Aorta (tissue), 5 donors: ENCODE results near the gene THEMIS. TPM values are rescaled to one million over a fixed set of nuclear protein-coding genes. Genes with fewer than 3 reads are reported as not detected.

Experiments used
- ATAC-seq: fragments of 200-7000 bp; cut with Tn5 transposase; one replicate; pipeline ENCODE4 v1.9.1; 2022; ENCODE audit warnings: moderate library complexity; ENCODE audit not compliant: low FRiP score
- DNase-seq, 2 donors: peaks; one replicate each; pipeline ENCODE4 v3.0.0-alpha.2; 2020
- H3K27ac ChIP-seq, 2 donors: one replicate each; pipeline ENCODE4 v1.5.1; 2013; ENCODE audit warnings: low read length in 2 of 2, mild to moderate bottlenecking in 2 of 2, moderate library complexity in 2 of 2, control low read depth in 1 of 2, inconsistent platforms in 1 of 2, low read depth in 1 of 2
- H3K27me3 ChIP-seq, 2 donors: one replicate each; pipeline ENCODE4 v1.6.1; 2013; ENCODE audit warnings: control low read depth in 1 of 2, low read length in 1 of 2, mild to moderate bottlenecking in 1 of 2, moderate library complexity in 1 of 2; ENCODE audit not compliant: insufficient read depth in 2 of 2, control insufficient read depth in 1 of 2
- H3K36me3 ChIP-seq, 2 donors: one replicate each; pipeline ENCODE4 v1.6.1; 2013; ENCODE audit warnings: control low read depth in 1 of 2, low read length in 1 of 2, mild to moderate bottlenecking in 1 of 2; ENCODE audit not compliant: insufficient read depth in 2 of 2, control insufficient read depth in 1 of 2
- H3K4me1 ChIP-seq, 2 donors: one replicate each; pipeline ENCODE4 v1.6.1; 2013; ENCODE audit warnings: low read length in 2 of 2, control low read depth in 1 of 2, mild to moderate bottlenecking in 1 of 2, moderate library complexity in 1 of 2; ENCODE audit not compliant: insufficient read depth in 2 of 2, control insufficient read depth in 1 of 2
- H3K4me3 ChIP-seq, 2 donors: one replicate each; pipeline ENCODE4 v1.5.1; 2013; ENCODE audit warnings: low read length in 2 of 2, control low read depth in 1 of 2, mild to moderate bottlenecking in 1 of 2
- H3K9me3 ChIP-seq: one replicate; pipeline ENCODE4 v1.6.1; 2013; ENCODE audit warnings: mild to moderate bottlenecking, low read length; ENCODE audit not compliant: control insufficient read depth
- WGBS, 2 donors: extraction: QIAGEN DNeasy Blood & Tissue Kit; methylation state at CpG; one replicate each; pipeline ENCODE4 v1.1.7; 2013; 5-methylcytosine and 5-hydroxymethylcytosine counted together
- intact Hi-C, 2 donors: fragments of 100-400 bp; cut with DNase I; formaldehyde crosslinking; loops; one replicate each; pipeline versions ENCODE4 v1.14.2 to v1.15.0; 2022
- polyA plus RNA-seq, 2 donors: library from polyadenylated mRNA; stranded (reverse); fragments of 200-250 nt; gene quantifications; one replicate each; pipeline ENCODE4 v1.2.3, GENCODE V29; 2013
- total RNA-seq, 2 donors: library from RNA; stranded (reverse); fragmentation: NEBNext Ultra II Directional; extraction: Animal tissue kit (Norgen Biotek cat#: 25700); gene quantifications; one replicate each; pipeline ENCODE4 v1.2.1, GENCODE V29; 2021
- donor health status: healthy with polysubstance abuse.
- donor health status: Bipolar disorder and iron deficiency.
- donor health status: DM: no; HTN: no; CAD: no.
- donor health status: DM: no; HTN: no; CAD: no.
- donor health status: DM: yes; HTN: yes; CAD: no.

Gene THEMIS
- total and polyA plus RNA-seq, 4 donors = 0.63 to 1.7 (median 0.68) TPM; not detected in 1

GRCh38 chr6:127765949-127766348 lies 134.9 kb downstream of the THEMIS start:
- no peaks in the 10 kb centered on the region for H3K36me3 ChIP-seq
- H3K4me1 ChIP-seq = no peaks in the 10 kb centered on the region
- no peaks in the 10 kb centered on the region for H3K27me3 ChIP-seq
- intact Hi-C loops = no loop called here
- no peak for DNase-seq
- ATAC-seq = no peak
- no peaks in the 10 kb centered on the region for H3K9me3 ChIP-seq
- no peak overlapping the region for H3K4me3 ChIP-seq
- H3K27ac ChIP-seq = no peak overlapping the region
- 62 to 72% methylated on average over 2 of the region's 2 CpGs for WGBS, 2 donors

- H3K27ac ChIP-seq = no peak overlapping the region
- no peak for DNase-seq
- no peak overlapping the region for H3K4me3 ChIP-seq
- 43 to 45% methylated on average over 1 of the region's 1 CpG for WGBS, 2 donors
- no peaks in the 10 kb centered on the region for H3K4me1 ChIP-seq
- no peaks in the 10 kb centered on the region for H3K36me3 ChIP-seq
- ATAC-seq = no peak
- H3K9me3 ChIP-seq = no peaks in the 10 kb centered on the region
- no peaks in the 10 kb centered on the region for H3K27me3 ChIP-seq
- intact Hi-C loops = no loop called here
Measured at GRCh38 chr6:127762284-127762683, 138.6 kb downstream of the THEMIS start.

GRCh38 chr6:127761084-127761483 lies 139.8 kb downstream of the THEMIS start:
- intact Hi-C loops = no loop called here
- H3K27me3 ChIP-seq = no peaks in the 10 kb centered on the region
- DNase-seq = no peak

GRCh38 chr6:127749095-127749494 lies 151.8 kb downstream of the THEMIS start:
- Histone ChIP-seq H3K36me3 (no peaks in the 10 kb centered on the region), H3K4me1 (no peaks in the 10 kb centered on the region), H3K27me3 (no peaks in the 10 kb centered on the region), H3K4me3 (no peak overlapping the region), H3K9me3 (no peaks in the 10 kb centered on the region), H3K27ac (no peak overlapping the region)
- intact Hi-C loops = no loop called here
- ATAC-seq (no peak), DNase-seq (no peak)
- WGBS, 2 donors = 35 to 57% methylated on average over 3 of the region's 3 CpGs

More at GRCh38 chr6:127761084-127761483, 139.8 kb downstream of the THEMIS start:
- no peak for ATAC-seq
- Histone ChIP-seq H3K4me3 (no peak overlapping the region), H3K9me3 (no peaks in the 10 kb centered on the region), H3K4me1 (no peaks in the 10 kb centered on the region), H3K27ac (no peak overlapping the region), H3K36me3 (no peaks in the 10 kb centered on the region)

- WGBS, 2 donors = 55 to 57% methylated on average over 2 of the region's 2 CpGs
- H3K36me3 ChIP-seq = no peaks in the 10 kb centered on the region
- intact Hi-C loops = no loop called here
- DNase-seq (no peak), ATAC-seq (no peak)
- no peak overlapping the region for H3K27ac ChIP-seq
- no peaks in the 10 kb centered on the region for H3K4me1 ChIP-seq
- H3K9me3 ChIP-seq = no peaks in the 10 kb centered on the region
- no peaks in the 10 kb centered on the region for H3K27me3 ChIP-seq
- H3K4me3 ChIP-seq = no peak overlapping the region
Measured at GRCh38 chr6:127748290-127748689, 152.6 kb downstream of the THEMIS start.

GRCh38 chr6:127738423-127738822 lies 162.4 kb downstream of the THEMIS start:
- ATAC-seq (no peak), DNase-seq (no peak)
- no peaks in the 10 kb centered on the region for H3K9me3 ChIP-seq
- no peaks in the 10 kb centered on the region for H3K4me1 ChIP-seq
- WGBS, 2 donors = 38 to 44% methylated on average over 3 of the region's 3 CpGs
- intact Hi-C loops = loop anchor here (10.0 kb wide), 1 partner anchor 996 kb away; no protein-coding TSS in a partner anchor
- no peaks in the 10 kb centered on the region for H3K36me3 ChIP-seq
- H3K27me3 ChIP-seq = no peaks in the 10 kb centered on the region
- H3K4me3 ChIP-seq = no peak overlapping the region
- no peak overlapping the region for H3K27ac ChIP-seq

GRCh38 chr6:127737768-127738167 lies 163.1 kb downstream of the THEMIS start:
- no peaks in the 10 kb centered on the region for H3K4me1 ChIP-seq
- no peaks in the 10 kb centered on the region for H3K36me3 ChIP-seq
- intact Hi-C loops = loop anchor here (10.0 kb wide), 1 partner anchor 997 kb away; no protein-coding TSS in a partner anchor
- no peak overlapping the region for H3K27ac ChIP-seq
- 67 to 68% methylated on average over 3 of the region's 3 CpGs for WGBS, 2 donors
- ATAC-seq = no peak
- DNase-seq = no peak
- H3K9me3 ChIP-seq = no peaks in the 10 kb centered on the region
- H3K4me3 ChIP-seq = no peak overlapping the region
- H3K27me3 ChIP-seq = no peaks in the 10 kb centered on the region

GRCh38 chr6:127737009-127737486 lies 163.8 kb downstream of the THEMIS start:
- Histone ChIP-seq H3K4me1 (no peaks in the 10 kb centered on the region), H3K4me3 (no peak overlapping the region), H3K27me3 (no peaks in the 10 kb centered on the region), H3K36me3 (no peaks in the 10 kb centered on the region), H3K9me3 (no peaks in the 10 kb centered on the region), H3K27ac (no peak overlapping the region)
- intact Hi-C loops = loop anchor here (10.0 kb wide), 1 partner anchor 998 kb away; no protein-coding TSS in a partner anchor
- ATAC-seq = peak; percentile 69
- no peak for DNase-seq

- DNase-seq = no peak
- no peaks in the 10 kb centered on the region for H3K9me3 ChIP-seq
- intact Hi-C loops = loop anchor here (10.0 kb wide), 1 partner anchor 1002 kb away; no protein-coding TSS in a partner anchor
- no peak overlapping the region for H3K27ac ChIP-seq
- no peak overlapping the region for H3K4me3 ChIP-seq
- no peaks in the 10 kb centered on the region for H3K4me1 ChIP-seq
- WGBS, 2 donors = 73 to 76% methylated on average over 3 of the region's 3 CpGs
- H3K36me3 ChIP-seq = no peaks in the 10 kb centered on the region
- no peaks in the 10 kb centered on the region for H3K27me3 ChIP-seq
- no peak for ATAC-seq
Measured at GRCh38 chr6:127732927-127733326, 167.9 kb downstream of the THEMIS start.
